Measurements from ENCODE around the gene GDPD3.

GRCh38 chr16:30068333-30068732, 45.0 kb downstream of the GDPD3 start:
- TF ChIP-seq SUPT5H (IDR thresholded peaks at IDR 0.05): no peak
- no peak for TF ChIP-seq NR2C2 (CRISPR knock-in tag; IDR thresholded peaks at IDR 0.05)
- TF ChIP-seq NR2C2 (tag; IDR thresholded peaks at IDR 0.05): no peak
- no peak for TF ChIP-seq POLR2B (IDR thresholded peaks at IDR 0.05; ENCODE audit: low read depth, partially characterized antibody)
- no peak for TF ChIP-seq CTCF (IDR thresholded peaks at IDR 0.05 in 2 of 3, conservative IDR thresholded peaks at IDR 0.05 in 1 of 3; ENCODE audit: insufficient read depth in 2 of 3, low read depth in 1 of 3, low read length in 3 of 3)
- TF ChIP-seq BCLAF1 (IDR thresholded peaks at IDR 0.05; ENCODE audit: borderline replicate concordance in 1 of 2, control insufficient read depth in 1 of 2, low read depth in 2 of 2, low read length in 1 of 2): no peak
- no peak for TF ChIP-seq CHD2 (IDR thresholded peaks at IDR 0.05; ENCODE audit: low read depth, low read length)
- no peak for TF ChIP-seq GABPA (tag; conservative IDR thresholded peaks at IDR 0.05; ENCODE audit: low read depth)
- no peak for TF ChIP-seq USF2 (CRISPR knock-in tag; IDR thresholded peaks at IDR 0.05)
- no peak for TF ChIP-seq REST (IDR thresholded peaks at IDR 0.05; ENCODE audit: borderline replicate concordance)
- TF ChIP-seq REST (CRISPR knock-in tag; IDR thresholded peaks at IDR 0.05; ENCODE audit: low read depth): no peak
- TF ChIP-seq SP1 (CRISPR knock-in tag; IDR thresholded peaks at IDR 0.05): no peak
- TF ChIP-seq ETV1 (tag; conservative IDR thresholded peaks at IDR 0.05; ENCODE audit: low read depth): no peak
- no peak for TF ChIP-seq ZBED1 (IDR thresholded peaks at IDR 0.05)
- TF ChIP-seq TAF9B (IDR thresholded peaks at IDR 0.05; ENCODE audit: partially characterized antibody): no peak

Measured in K562 (cell line).